HG03520 (cell line): Measurements from ENCODE around the gene MEGF6.
"Not testable (repeated sequence)": the region's sequence is repeated elsewhere in the genome, so short reads cannot be mapped to it uniquely, and the experiment has no call there.

ENCODE experiments used
- ATAC-seq: cut with Tn5 transposase; IDR thresholded peaks from one replicate; pipeline ENCODE4 v1.9.1; 2021; ENCODE audit warnings: mild to moderate bottlenecking, moderate library complexity; ENCODE audit not compliant: unreplicated experiment

The MEGF6 gene

DNA sequence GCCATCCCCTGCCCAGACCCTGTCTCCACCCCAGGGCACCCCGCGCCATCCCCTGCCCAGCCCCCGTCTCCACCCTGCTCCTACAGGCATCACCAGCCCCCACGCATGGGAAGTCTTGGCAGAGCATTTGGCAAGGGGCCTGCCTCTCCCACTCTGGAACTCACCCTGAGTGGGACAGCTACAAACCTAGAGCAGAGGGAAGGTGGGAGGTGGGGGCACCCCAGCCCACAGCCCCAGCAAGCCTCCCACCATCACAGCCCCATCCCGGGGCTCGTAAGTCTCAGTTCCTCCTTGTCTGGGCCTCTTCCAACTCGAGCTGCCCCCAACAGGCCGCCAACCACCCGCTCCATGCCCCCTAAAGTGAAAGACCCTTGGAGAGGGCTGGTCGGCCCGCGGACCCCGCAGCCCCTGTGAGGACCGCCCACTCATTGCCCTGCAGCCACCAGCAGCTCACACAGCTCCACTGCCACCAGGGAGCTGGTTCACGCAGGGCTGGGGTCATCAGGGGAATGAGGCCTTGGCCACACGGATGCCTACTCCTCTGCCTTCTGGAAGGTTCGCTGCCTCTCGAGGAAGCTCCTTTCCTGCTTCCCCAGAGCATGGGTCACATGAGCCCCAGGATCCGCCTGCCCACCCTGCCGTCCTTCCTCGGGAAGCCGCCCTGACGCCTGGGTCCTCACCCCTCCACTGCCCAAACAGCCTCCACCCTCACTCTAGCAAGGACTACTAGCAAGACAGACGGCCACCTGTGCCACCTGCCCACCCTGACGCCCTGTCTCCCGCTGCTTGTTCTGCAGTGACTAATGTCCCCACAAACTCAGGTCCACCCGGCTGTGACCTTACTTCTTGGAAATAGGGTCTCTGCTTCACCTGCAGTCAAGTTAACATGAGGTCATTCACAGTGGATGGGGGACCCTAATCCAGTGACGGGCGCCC is 14.4 kb downstream of the MEGF6 start:
- no peak for ATAC-seq

DNA sequence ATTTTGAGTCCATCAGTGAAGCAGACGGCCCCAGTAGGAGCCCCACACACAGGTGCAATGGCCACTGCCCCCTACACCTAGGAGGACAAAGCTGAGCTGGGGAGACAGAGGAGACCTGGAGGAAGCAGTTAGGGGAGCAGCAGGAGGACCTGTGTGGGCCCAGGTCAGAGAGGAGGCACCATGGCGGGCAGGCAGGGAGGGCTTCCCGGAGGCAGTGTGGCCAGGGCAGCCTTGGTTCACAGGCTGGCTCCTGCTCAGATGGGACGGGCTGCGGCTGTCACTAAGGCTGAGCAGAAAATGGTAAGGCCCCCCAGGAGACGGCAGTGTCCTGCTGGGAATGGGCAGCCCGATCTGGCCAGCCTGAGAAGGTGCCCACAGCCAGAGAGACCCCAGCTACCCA is 15.4 kb downstream of the MEGF6 start:
- ATAC-seq = no peak

DNA sequence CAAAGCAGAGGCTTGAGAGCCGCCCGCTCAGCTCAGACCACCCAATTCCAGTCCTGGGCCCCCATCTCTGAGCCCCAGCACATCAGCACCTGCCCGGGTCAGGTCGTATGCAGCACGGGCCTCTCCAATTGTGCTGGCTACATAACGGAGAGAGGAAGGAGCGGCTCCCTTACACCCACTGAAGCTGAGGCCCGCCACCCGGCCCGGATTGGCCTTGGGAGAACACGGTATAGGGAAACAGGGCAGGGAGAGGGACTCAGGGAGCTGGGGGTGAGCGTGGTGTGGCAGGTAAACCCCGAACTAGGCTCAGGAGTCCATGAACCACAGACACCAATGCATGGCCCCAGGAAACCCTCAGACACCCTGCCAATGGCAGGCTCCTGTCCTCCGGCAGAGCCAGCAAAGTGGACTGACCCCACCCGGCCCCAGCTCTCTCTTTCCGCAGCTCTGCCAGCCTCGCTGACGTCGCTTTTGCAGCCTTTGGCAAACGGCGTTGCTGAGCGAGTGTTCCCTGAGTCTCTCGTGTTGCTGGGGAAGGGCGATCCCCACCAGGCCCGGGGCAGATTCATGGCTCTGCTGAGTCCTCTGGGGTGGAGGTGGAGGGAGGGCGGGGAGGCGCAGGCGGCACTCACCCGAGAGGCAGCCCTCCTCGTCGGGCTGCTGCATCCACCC is 16.5 kb downstream of the MEGF6 start:
- ATAC-seq = no peak

DNA sequence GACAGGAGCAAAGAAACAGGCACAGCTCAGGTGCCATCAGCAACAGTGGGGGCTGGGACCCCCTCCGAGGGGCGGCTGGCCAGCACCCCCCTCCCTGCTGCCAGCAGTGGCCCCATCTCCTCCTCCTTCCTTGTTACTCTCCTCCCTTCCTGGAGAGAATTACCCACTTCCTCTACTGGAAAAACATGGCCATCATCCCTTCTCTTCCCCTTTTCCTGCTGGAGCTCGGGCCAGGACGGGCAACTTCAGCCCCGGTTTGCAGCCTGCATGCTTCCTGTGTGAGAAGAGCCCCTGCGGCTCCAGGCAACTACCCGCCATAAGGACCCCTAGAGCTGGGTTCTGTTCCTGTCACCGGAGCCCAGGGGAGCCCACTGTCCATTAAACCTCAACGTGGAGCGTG is 17.6 kb downstream of the MEGF6 start:
- ATAC-seq = no peak

DNA sequence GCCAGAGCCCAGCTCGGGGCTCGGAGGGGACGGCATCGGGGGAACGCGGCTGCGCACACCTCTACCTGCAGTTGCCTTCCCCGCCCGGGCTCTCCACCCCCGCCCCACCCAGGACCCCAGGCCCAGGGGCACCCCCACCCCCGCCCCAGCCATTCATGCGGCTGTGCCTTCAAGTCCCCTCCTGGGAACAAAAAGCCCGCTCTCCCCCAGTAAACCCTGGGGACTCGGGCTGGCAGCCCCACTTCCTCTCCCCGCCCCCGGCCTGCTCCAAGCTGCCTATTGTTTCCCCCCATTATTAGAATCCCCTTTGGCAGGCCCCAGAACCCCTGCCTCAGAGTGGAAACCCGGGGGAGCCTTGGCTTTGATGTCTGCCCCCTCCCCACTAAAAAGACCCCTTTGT is 18.0 kb downstream of the MEGF6 start:
- no peak for ATAC-seq

DNA sequence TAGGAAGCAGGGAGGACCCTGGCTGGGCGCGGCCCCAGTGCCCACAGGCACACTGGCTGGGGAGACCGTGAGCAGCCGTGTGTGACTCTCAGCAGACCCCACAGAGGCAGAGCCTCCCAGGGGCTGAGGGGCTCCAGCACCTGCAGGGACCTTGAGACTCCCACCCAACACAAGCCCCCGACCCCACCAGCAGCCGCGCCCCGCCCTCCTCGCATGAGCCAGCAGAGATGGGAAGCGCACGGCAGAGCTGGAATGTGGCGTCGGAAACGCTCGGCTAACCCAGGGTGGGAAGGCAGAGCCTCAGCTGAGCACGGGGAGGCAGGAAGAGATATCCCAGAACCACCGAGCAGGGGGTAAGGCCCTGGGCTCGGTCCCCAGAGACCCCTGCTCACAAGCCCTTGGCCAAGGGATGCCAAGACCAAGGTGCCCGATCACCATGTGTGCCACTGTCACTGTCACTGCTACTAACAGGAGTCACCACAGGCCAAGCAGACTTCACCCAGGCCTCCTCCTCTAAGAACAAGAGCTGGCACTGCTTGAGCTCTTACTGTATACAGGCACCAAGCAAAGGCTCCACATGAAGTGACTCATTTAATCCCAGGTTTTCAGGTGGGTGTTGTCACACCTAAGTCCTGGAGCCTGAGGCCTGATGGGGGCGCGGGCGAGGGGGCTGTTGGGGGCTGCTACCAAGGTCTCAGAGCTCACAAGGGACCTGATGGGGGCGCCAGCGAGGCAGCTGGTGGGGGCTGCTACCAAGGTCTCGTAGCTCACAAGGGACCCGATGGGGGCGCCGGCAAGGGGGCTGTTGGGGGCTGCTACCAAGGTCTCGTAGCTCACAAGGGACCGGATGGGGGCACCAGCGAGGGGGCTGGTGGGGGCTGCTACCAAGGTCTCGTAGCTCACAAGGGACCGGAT is 20.1 kb downstream of the MEGF6 start:
- no peak for ATAC-seq

DNA sequence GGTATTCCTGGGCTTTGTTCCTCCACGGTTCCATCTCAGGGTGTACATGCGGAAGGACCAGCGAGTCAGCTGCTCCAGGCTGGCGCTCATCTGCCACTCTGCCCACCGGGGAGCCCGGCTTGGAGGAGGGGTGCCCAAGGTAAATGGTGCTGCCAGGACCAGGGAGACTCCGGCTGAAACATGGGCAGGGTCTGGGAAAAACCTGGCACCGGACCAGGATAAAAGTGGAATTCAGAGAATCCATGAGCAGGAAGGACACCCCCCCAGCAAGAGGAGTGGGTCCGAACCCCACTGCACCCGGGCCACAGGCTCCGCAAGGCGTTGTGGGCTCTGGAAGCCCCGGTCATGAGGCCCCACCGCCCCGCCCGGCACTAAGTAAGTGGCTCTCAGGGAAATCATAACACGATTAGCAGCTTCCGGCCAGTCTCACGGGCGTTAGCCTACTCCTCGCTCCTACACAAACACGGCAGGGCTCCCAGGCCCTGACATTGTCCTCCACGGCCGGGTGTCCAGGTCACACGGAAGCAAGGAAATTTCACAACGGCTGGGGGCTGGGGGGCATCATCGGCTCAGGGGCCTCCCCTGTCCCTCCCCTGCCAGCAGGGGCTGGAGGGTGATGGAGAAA is 21.1 kb downstream of the MEGF6 start:
- no peak for ATAC-seq

DNA sequence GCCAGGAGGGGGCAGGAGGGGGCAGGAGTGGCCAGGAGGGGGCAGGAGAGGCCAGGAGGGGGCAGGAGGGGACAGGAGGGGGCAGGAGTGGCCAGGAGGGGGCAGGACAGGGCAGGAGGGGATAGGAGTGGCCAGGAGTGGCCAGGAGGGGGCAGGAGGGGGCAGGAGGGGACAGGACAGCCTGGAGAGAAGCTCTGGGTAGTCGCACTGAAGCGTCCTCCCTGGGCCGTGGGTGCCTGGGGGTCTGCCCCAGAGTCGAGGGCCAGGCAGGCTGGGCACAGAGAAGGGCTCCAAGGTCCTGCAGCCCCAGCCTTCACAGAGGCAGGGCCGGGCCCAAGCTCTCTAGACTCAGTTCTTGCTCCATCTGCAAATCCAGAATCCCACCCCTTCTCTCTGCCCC is 22.9 kb downstream of the MEGF6 start:
- no peak for ATAC-seq

DNA sequence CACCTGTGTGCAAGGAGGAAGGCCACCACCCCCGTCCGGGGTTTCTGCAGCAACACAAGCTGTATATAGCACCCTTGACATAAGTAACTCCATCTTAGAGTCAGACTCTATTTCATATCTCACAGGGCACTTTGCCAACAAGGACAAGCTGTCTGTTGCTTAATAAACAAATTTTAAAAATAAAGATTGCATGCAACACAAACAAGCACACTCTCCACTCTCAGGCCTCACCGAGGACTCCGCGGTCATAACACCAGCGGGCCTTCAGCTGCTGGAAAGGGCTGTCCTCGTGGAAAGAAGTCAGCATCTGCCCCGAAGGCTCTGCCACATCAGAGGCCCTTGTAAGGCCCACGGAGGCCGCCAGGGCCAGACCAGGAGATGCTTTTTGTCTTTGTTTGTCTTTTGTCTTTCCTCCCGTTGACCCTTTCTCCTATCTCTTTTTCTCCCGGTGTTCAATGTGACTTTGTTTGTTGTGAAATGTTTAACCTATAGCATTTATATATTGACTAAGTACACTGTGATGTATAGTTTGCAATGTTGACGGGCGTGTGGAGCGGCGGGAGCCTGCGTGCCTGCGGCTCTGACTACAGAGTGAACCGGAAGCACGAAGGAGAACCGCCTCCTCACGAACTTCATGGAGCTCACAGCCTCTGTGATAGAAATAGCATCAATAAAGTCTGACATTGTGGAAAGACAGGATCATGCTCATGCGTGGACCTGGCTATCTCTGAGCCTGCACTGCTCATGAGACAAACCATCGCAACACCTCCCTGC is 24.1 kb downstream of the MEGF6 start:
- no peak for ATAC-seq

DNA sequence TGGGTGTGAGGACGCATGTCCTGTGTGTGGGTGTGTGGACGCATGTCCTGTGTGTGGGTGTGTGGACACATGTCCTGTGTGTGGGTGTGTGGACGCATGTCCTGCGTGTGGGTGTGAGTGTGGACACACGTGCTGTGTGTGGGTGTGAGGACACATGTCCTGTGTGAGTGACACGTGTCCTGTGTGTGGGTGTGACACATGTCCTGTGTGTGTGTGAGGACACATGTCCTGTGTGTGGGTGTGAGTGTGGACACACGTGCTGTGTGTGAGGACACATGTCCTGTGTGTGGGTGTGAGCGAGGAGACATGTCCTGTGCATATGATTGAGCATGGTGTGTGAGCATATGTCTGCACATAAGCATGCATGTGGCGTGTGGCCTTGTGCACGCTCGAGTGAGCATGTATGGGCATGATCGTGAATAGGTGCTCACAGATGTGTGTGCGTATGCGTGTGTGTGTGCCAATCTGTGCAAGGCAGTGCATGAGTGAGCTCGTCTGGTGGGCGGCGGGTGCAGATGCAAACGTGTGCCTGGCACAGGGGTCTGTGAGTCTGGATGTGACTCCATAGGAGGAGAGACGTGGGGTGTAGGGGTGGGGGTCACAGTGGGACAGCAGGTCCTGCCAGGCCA is 25.3 kb downstream of the MEGF6 start:
- ATAC-seq = no peak

DNA sequence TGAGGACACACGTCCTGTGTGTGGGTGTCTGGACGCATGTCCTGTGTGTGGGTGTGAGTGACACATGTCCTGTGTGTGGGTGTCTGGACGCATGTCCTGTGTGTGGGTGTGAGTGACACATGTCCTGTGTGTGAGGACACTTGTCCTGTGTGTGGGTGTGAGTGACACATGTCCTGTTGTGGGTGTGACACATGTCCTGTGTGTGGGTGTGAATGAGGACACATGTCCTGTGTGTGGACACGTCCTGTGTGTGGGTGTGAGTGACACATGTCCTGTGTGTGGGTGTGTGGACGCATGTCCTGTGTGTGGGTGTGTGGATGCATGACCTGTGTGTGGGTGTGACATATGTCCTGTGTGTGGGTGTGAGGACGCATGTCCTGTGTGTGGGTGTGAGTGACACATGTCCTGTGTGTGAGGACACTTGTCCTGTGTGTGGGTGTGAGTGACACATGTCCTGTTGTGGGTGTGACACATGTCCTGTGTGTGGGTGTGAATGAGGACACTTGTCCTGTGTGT is 25.9 kb downstream of the MEGF6 start:
- not testable (repeated sequence) for ATAC-seq

DNA sequence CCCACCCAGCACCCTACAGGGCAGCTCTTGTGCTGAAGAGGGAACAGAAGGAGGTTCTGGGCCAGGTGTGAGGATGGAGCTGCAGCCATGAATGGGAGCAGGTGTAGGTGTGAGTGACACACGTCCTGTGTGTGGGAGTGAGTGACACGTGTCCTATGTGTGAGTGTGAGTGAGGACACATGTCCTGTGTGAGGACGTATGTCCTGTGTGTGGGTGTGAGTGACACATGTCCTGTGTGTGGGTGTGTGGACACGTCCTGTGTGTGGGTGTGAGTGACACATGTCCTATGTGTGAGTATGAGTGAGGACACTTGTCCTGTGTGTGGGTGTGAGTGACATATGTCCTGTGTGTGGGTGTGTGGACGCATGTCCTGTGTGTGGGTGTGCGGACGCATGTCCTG is 26.4 kb downstream of the MEGF6 start:
- ATAC-seq = no peak

DNA sequence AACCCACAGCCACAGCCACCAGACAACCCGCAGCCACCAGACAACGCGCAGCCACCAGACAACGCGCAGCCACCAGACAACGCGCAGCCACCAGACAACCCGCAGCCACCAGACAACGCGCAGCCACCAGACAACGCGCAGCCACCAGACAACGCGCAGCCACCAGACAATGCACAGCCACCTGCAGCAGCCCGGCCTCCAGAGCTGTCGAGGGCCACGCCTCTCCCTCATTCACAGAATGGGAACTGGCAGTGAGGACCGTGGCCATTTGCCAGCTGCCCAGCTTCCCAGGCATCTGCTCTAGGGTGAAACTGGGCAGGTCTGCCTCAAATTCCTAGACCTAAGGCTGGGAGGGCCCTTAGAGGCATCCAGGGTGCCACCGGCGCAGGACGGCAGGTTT is 27.6 kb downstream of the MEGF6 start:
- ATAC-seq = not testable (repeated sequence)

DNA sequence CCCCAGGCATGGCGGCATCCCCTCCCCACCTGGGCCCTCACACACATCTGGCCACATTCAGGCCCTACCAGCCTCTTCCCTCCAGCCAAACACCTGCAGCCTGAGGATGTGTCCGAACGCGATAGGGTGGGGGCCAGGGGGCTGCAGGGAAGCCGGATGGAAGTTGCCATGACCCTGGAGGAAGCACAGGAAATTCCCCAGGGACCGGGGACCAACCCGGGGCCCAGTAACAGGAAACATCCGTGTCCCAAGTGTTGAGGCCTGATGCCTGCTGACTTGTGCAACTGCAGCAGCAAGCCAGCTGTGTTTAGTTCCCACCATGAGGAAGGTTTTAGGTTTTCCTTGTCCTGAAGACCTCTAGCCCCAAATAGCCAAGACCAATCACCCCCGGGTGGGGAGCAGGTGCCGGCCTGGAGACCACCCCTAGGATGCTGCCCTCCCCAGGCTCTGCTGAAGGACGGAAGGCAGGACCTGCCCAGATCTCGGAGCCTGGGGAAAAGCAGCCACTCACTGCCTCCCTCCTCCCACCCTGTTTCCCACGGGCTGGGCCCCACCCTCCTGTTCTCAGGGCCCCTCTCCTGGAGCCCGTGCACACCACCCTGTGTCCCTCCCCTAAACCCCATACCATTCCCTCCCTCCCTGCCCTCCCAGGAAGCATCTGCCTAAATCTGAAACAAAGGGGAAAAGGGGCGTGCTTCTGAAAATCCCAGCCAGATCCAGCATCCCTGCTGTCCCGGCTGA is 29.8 kb downstream of the MEGF6 start:
- no peak for ATAC-seq

DNA sequence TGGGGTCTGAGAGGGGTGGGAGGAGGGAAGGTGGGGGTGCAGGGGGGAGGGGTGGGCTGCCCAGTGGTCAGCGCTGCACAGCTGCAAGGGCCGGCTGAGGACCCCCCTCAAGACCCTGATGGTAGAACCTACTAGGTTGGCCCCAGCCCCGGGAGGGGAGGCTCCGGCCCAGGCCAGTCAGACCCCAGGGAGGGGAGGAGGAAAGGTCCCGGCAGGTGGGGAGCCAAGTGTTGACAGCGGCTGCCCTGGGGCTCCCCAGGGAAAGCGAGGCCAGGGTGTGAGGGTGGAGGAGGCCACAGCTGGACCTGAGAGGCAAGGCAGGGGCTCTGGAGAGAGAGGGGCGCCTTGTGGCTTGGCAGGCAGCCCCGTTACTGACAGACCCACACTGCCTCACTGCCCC is 31.1 kb downstream of the MEGF6 start:
- ATAC-seq = no peak

DNA sequence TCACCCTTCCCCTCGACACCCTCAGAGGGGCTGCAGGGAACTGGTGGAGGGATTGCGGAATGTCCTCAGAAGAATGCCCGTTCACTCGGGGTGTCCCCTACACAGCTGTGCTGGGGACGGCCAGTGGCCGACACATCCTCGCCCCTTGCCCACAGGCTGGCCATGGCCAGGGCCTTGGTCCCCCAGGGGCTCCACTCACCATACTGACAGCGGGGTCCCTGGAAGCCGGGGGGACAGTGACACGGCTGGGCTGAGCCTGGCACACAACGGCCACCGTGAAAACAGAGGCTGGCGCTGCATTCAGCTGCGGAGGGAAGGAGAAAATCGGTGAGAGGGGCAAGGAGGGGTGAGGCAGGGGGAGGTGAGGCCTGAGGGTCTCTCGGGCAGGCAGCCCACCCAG is 31.7 kb downstream of the MEGF6 start:
- ATAC-seq = no peak

DNA sequence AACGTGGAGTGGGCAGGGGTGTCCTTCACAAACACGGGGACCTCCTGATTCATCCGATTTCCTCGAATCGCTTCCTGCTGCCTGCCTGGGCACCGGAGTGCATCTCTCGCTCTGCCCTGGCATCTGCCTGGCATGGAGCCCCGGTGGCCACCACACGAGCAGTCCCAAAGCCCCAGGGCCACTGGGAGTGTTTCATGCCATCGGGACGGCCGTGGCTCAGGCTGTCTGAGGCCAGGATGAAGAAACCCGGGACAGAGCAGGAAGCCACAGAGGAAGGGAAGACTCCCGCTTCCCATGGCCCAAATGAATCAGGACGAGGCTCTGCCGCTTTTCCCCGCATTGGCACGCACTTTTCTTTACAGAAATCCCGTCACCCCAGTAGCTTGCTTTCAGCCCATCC is 32.4 kb downstream of the MEGF6 start:
- ATAC-seq = no peak

DNA sequence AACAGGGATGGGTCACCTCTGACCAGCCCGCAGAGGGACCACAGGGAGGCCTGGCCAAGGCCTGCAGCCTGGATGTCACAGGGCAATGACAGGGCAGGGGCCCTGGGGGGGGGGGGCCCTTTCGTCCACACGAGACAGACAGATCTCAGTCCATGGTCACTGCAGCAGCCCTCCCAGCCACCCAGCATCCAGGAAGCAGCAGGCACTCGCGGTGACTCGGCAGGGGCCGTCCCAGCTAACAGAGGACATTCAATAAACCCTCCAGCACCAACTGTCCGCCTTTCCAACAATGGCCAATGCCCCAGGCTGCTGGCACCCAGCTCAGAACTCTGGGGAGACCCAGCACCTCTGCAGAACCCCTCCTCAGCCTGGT is 32.9 kb downstream of the MEGF6 start:
- no peak for ATAC-seq
